Activated T-cell treated with anti-CD3 and anti-CD28 coated beads, Interleukin-2, amount 50 U/mL, for 72 hours (primary cell): ENCODE data around the gene DDX23. TPM values are rescaled to one million over a fixed set of nuclear protein-coding genes. Genes with fewer than 3 reads are reported as not detected.
"Not testable (repeated sequence)": the region's sequence is repeated elsewhere in the genome, so short reads cannot be mapped to it uniquely, and the experiment has no call there.

Source experiments
- ATAC-seq, 2 donors: fragments of 150-1000 bp; cut with Tn5 transposase; replicated peaks in 1 of 2; 2 replicates each; pipeline ENCODE4 v1.10.0; 2021; ENCODE audit warnings: moderate library complexity in 2 of 2, mild to moderate bottlenecking in 1 of 2
- DNase-seq, 2 donors: peaks; one replicate each; pipeline ENCODE4 v3.0.0; 2021 to 2022; ENCODE audit warnings: mixed read lengths in 1 of 2
- H3K27ac Mint-ChIP-seq: one replicate; pipeline ENCODE4 v1.8.0; 2022; ENCODE audit warnings: mild to moderate bottlenecking, moderate library complexity, mixed read lengths
- H3K27me3 Mint-ChIP-seq: one replicate; pipeline ENCODE4 v1.8.0; 2022; ENCODE audit warnings: low read depth, mixed read lengths
- H3K36me3 Mint-ChIP-seq, 2 donors: one replicate each; pipeline ENCODE4 v1.8.0; 2022; ENCODE audit warnings: mixed read lengths in 2 of 2, mild to moderate bottlenecking in 1 of 2; ENCODE audit not compliant: insufficient read depth in 2 of 2
- H3K4me1 Mint-ChIP-seq: one replicate; pipeline ENCODE4 v1.8.0; 2022; ENCODE audit warnings: low read depth, mixed read lengths
- H3K4me3 Mint-ChIP-seq, 2 donors: one replicate each; pipeline ENCODE4 v1.8.0; 2022; ENCODE audit warnings: mild to moderate bottlenecking in 2 of 2, mixed read lengths in 2 of 2, moderate library complexity in 2 of 2
- H3K9me3 Mint-ChIP-seq, 2 donors: one replicate each; pipeline ENCODE4 v1.8.0; 2022; ENCODE audit warnings: mixed read lengths in 2 of 2
- total RNA-seq, 2 donors: library from RNA; stranded (reverse); gene quantifications; one replicate each; pipeline ENCODE4 v1.2.3, GENCODE V29; 2022

Gene DDX23
- total RNA-seq, 2 donors from 2014 or later, result 100.0 to 115 TPM

GRCh38 chr12:48857278-48857994, 5.5 kb upstream of the DDX23 start:
- H3K4me1 Mint-ChIP-seq, result peaks cover 18% of the 10 kb centered on the region
- H3K4me3 Mint-ChIP-seq, result no peak overlapping the region
- peaks cover 10% of the 10 kb centered on the region for H3K27me3 Mint-ChIP-seq
- DNase-seq (no peak), ATAC-seq (no peak)
- H3K27ac Mint-ChIP-seq, result no peak overlapping the region
- no peaks in the 10 kb centered on the region for H3K36me3 Mint-ChIP-seq
- no peaks in the 10 kb centered on the region for H3K9me3 Mint-ChIP-seq

GRCh38 chr12:48856379-48856778, 4.4 kb upstream of the DDX23 start:
- no peak for ATAC-seq
- no peaks in the 10 kb centered on the region for H3K27me3 Mint-ChIP-seq
- peaks cover 17% of the 10 kb centered on the region for H3K4me1 Mint-ChIP-seq
- no peaks in the 10 kb centered on the region for H3K9me3 Mint-ChIP-seq
- H3K27ac Mint-ChIP-seq, result no peak overlapping the region
- H3K36me3 Mint-ChIP-seq, result peaks cover 0 to 1% of the 10 kb centered on the region in 2 donors
- H3K4me3 Mint-ChIP-seq, result no peak overlapping the region
- DNase-seq, result no peak

GRCh38 chr12:48854932-48855331, 3.0 kb upstream of the DDX23 start:
- DNase-seq, H3K27me3 Mint-ChIP-seq, H3K4me3 Mint-ChIP-seq, H3K27ac Mint-ChIP-seq, H3K9me3 Mint-ChIP-seq, ATAC-seq: not testable (repeated sequence)
- Mint-ChIP-seq H3K36me3 (peaks cover 4 to 11% of the 10 kb centered on the region in 2 donors), H3K4me1 (peaks cover 24% of the 10 kb centered on the region)

- ATAC-seq, result no peak
- H3K4me1 Mint-ChIP-seq, result peaks cover 28% of the 10 kb centered on the region
- peak overlapping the region; percentile 29 for H3K27ac Mint-ChIP-seq
- no peak for DNase-seq
- H3K4me3 Mint-ChIP-seq, result no peak overlapping the region
- H3K36me3 Mint-ChIP-seq, result peaks cover 4 to 13% of the 10 kb centered on the region in 2 donors
- no peaks in the 10 kb centered on the region for H3K9me3 Mint-ChIP-seq
- H3K27me3 Mint-ChIP-seq, result no peaks in the 10 kb centered on the region
Observed at GRCh38 chr12:48854488-48854887, 2.5 kb upstream of the DDX23 start.

- Mint-ChIP-seq H3K27me3 (no peaks in the 10 kb centered on the region), H3K36me3 (peaks cover 4 to 14% of the 10 kb centered on the region in 2 donors), H3K9me3 (no peaks in the 10 kb centered on the region), H3K4me1 (peaks cover 28% of the 10 kb centered on the region), H3K4me3 (peak overlapping the region; percentile 84 to 98), H3K27ac (peak overlapping the region; percentile 99)
- peak; percentile 87 to 89 for DNase-seq
- ATAC-seq, result peak; percentile 35 to 43
Observed at GRCh38 chr12:48852734-48853688, 1.0 kb upstream of the DDX23 start.

- ATAC-seq, H3K27ac Mint-ChIP-seq, H3K4me3 Mint-ChIP-seq, H3K4me1 Mint-ChIP-seq, H3K9me3 Mint-ChIP-seq, DNase-seq, H3K27me3 Mint-ChIP-seq: not testable (repeated sequence)
- peaks cover 8 to 28% of the 10 kb centered on the region in 2 donors for H3K36me3 Mint-ChIP-seq
Observed at GRCh38 chr12:48842021-48842420, 9.9 kb downstream of the DDX23 start.

GRCh38 chr12:48838048-48838447, 13.9 kb downstream of the DDX23 start:
- DNase-seq, result no peak
- Mint-ChIP-seq H3K4me3 (no peak overlapping the region), H3K27ac (no peak overlapping the region), H3K27me3 (no peaks in the 10 kb centered on the region), H3K4me1 (no peaks in the 10 kb centered on the region), H3K36me3 (peaks cover 12 to 25% of the 10 kb centered on the region in 2 donors), H3K9me3 (no peaks in the 10 kb centered on the region)
- ATAC-seq, result no peak

GRCh38 chr12:48832321-48833060, 19.5 kb downstream of the DDX23 start:
- Mint-ChIP-seq H3K27ac (peak overlapping the region; percentile 40), H3K9me3 (no peaks in the 10 kb centered on the region), H3K4me3 (no peak overlapping the region), H3K27me3 (no peaks in the 10 kb centered on the region), H3K36me3 (peaks cover 16 to 30% of the 10 kb centered on the region in 2 donors), H3K4me1 (no peaks in the 10 kb centered on the region)
- ATAC-seq (no peak), DNase-seq (no peak)

GRCh38 chr12:48831257-48831656, 20.7 kb downstream of the DDX23 start:
- H3K36me3 Mint-ChIP-seq, result peaks cover 13 to 30% of the 10 kb centered on the region in 2 donors
- H3K4me3 Mint-ChIP-seq, result no peak overlapping the region
- no peaks in the 10 kb centered on the region for H3K27me3 Mint-ChIP-seq
- H3K27ac Mint-ChIP-seq, result no peak overlapping the region
- ATAC-seq, result no peak
- H3K4me1 Mint-ChIP-seq, result peaks cover under 1% of the 10 kb centered on the region
- DNase-seq, result no peak
- H3K9me3 Mint-ChIP-seq, result no peaks in the 10 kb centered on the region

- Mint-ChIP-seq H3K36me3 (peaks cover 11 to 23% of the 10 kb centered on the region in 2 donors), H3K9me3 (no peaks in the 10 kb centered on the region), H3K27ac (peak overlapping the region; percentile 48), H3K4me1 (peaks cover 4% of the 10 kb centered on the region), H3K27me3 (no peaks in the 10 kb centered on the region), H3K4me3 (no peak overlapping the region)
- ATAC-seq, result no peak
- DNase-seq, result no peak
Observed at GRCh38 chr12:48828841-48829575, 23.0 kb downstream of the DDX23 start.

- peaks cover 4% of the 10 kb centered on the region for H3K4me1 Mint-ChIP-seq
- ATAC-seq (no peak), DNase-seq (no peak)
- H3K27me3 Mint-ChIP-seq, result no peaks in the 10 kb centered on the region
- peaks cover 9 to 19% of the 10 kb centered on the region in 2 donors for H3K36me3 Mint-ChIP-seq
- H3K4me3 Mint-ChIP-seq, result no peak overlapping the region
- H3K9me3 Mint-ChIP-seq, result no peaks in the 10 kb centered on the region
- H3K27ac Mint-ChIP-seq, result no peak overlapping the region
Observed at GRCh38 chr12:48828293-48828692, 23.7 kb downstream of the DDX23 start.

- Mint-ChIP-seq H3K27ac (no peak overlapping the region), H3K9me3 (no peaks in the 10 kb centered on the region), H3K4me1 (peaks cover 4% of the 10 kb centered on the region), H3K36me3 (peaks cover 7 to 17% of the 10 kb centered on the region in 2 donors), H3K4me3 (no peak overlapping the region), H3K27me3 (no peaks in the 10 kb centered on the region)
- ATAC-seq (no peak), DNase-seq (no peak)
Observed at GRCh38 chr12:48827513-48828096, 24.4 kb downstream of the DDX23 start.
